ENCODE measurements around the gene FBXL16.

Gene FBXL16

GRCh38 chr16:679814-680624 is 25.6 kb downstream of the FBXL16 start, which contains the start of gene STUB1:
STUB1 (plus strand) TSS chr16:680410; CDS start chr16:680526, 116 bp downstream.
- DNase-seq (ENCODE audit: insufficient read length, low spot score) = peak; percentile 79
- FAIRE-seq = peak; percentile 94
- no peak for TF ChIP-seq POU2F2 (IDR thresholded peaks at IDR 0.05; ENCODE audit: low read depth, low read length)
- no peak for TF ChIP-seq POLR2A (IDR thresholded peaks at IDR 0.05; ENCODE audit: low read depth, low read length)

- TF ChIP-seq PAX5 (IDR thresholded peaks at IDR 0.05; ENCODE audit: insufficient read depth, low read length, severe bottlenecking) = no peak
- TF ChIP-seq POLR2A (IDR thresholded peaks at IDR 0.05; ENCODE audit: low read depth, low read length) = no peak
- TF ChIP-seq TAF1 (IDR thresholded peaks at IDR 0.05; ENCODE audit: low read depth, low read length) = no peak
- no peak for TF ChIP-seq SPI1 (IDR thresholded peaks at IDR 0.05; ENCODE audit: low read depth, low read length)
- FAIRE-seq = peak; percentile 72
- DNase-seq (ENCODE audit: insufficient read length, low spot score) = no peak
Measured at GRCh38 chr16:678858-679813, 26.5 kb downstream of the FBXL16 start.

DNA sequence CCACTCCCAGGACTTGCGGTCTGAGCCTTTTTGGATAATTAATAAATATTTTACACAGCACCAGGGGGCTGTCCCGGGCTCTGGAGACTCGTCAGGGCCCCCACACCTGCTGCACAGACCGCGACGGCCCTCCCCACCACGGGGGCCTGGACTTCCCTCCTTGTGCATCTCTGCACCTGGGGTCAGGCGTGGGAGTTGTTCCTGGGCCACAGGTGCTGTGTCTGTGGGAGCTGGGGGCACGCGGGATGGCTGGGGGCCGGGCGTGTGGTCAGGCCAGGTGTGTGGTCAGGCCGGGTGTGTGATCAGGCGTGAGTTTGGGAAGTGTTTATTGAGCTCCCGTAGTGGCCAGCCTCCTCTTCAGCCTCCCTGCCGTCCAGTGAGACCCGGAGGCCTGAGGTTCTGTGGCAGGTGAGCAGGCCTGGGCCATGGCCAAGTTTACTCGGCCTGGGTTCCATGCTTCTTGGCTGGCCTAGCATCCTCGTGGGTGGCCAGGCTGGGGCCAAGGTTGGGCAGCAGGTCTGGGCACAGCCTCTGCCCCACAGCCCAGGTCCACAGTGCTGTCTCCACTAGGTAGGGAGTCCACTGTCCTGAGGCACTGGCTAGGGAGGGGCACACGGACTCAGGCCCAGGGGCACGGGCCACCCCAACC is 27.3 kb downstream of the FBXL16 start:
- FAIRE-seq (peak; percentile 38), DNase-seq (ENCODE audit: insufficient read length, low spot score) (no peak)
- no peak for TF ChIP-seq POLR2AphosphoS5 (IDR thresholded peaks at IDR 0.05; ENCODE audit: low read depth, low read length)
- TF ChIP-seq PAX5 (IDR thresholded peaks at IDR 0.05; ENCODE audit: insufficient read depth, low read length, severe bottlenecking) = no peak
- TF ChIP-seq SPI1 (IDR thresholded peaks at IDR 0.05; ENCODE audit: low read depth, low read length) = no peak
- TF ChIP-seq POLR2A (IDR thresholded peaks at IDR 0.05; ENCODE audit: low read depth, low read length) = no peak
- TF ChIP-seq POU2F2 (IDR thresholded peaks at IDR 0.05; ENCODE audit: low read depth, low read length) = no peak
- no peak for TF ChIP-seq TAF1 (IDR thresholded peaks at IDR 0.05; ENCODE audit: low read depth, low read length)

DNA sequence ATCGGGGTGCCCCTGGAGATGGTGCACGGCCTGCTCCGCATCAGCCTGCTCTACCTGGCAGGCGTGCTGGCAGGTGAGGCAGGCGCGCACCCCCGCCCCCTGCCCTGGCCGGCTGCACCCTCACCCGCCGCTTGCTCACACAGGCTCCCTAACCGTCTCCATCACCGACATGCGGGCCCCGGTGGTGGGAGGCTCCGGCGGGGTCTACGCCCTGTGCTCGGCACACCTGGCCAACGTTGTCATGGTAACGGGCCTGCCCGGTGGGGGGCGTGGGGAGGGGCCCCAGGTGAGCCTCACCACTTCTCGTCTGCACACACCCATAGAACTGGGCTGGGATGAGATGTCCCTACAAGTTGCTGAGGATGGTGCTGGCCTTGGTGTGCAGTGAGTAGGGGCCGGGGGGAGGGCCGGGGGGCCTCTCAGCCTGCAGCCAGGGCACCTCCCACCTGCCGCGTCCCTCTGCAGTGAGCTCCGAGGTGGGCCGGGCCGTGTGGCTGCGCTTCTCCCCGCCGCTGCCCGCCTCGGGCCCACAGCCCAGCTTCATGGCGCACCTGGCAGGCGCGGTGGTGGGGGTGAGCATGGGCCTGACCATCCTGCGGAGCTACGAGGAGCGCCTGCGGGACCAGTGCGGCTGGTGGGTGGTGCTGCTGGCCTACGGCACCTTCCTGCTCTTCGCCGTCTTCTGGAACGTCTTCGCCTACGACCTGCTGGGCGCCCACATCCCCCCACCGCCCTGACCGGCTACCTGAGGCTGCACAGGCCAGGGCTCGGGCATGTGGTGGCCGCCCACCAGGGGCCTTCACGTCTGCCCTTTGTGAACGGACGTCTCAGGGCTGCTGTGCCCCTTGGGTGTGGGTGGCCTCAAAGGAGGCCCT is 28.0 kb downstream of the FBXL16 start:
- no peak for TF ChIP-seq POU2F2 (IDR thresholded peaks at IDR 0.05; ENCODE audit: low read depth, low read length)
- TF ChIP-seq SPI1 (IDR thresholded peaks at IDR 0.05; ENCODE audit: low read depth, low read length) = no peak
- TF ChIP-seq POLR2AphosphoS5 (IDR thresholded peaks at IDR 0.05; ENCODE audit: low read depth, low read length) = no peak
- no peak for TF ChIP-seq PAX5 (IDR thresholded peaks at IDR 0.05; ENCODE audit: insufficient read depth, low read length, severe bottlenecking)
- no peak for TF ChIP-seq TAF1 (IDR thresholded peaks at IDR 0.05; ENCODE audit: low read depth, low read length)
- no peak for TF ChIP-seq POLR2A (IDR thresholded peaks at IDR 0.05; ENCODE audit: low read depth, low read length)
- no peak for DNase-seq (ENCODE audit: insufficient read length, low spot score)
- no peak for FAIRE-seq

GRCh38 chr16:676913-677312 is 28.7 kb downstream of the FBXL16 start:
- no peak for FAIRE-seq
- no peak for DNase-seq (ENCODE audit: insufficient read length, low spot score)
- TF ChIP-seq TAF1 (IDR thresholded peaks at IDR 0.05; ENCODE audit: low read depth, low read length) (no peak), POLR2A (IDR thresholded peaks at IDR 0.05; ENCODE audit: low read depth, low read length) (no peak), POLR2AphosphoS5 (IDR thresholded peaks at IDR 0.05; ENCODE audit: low read depth, low read length) (no peak), POU2F2 (IDR thresholded peaks at IDR 0.05; ENCODE audit: low read depth, low read length) (no peak), SPI1 (IDR thresholded peaks at IDR 0.05; ENCODE audit: low read depth, low read length) (no peak), PAX5 (IDR thresholded peaks at IDR 0.05; ENCODE audit: insufficient read depth, low read length, severe bottlenecking) (no peak)

- DNase-seq (ENCODE audit: insufficient read length, low spot score) (no peak), FAIRE-seq (no peak)
- TF ChIP-seq POLR2AphosphoS5 (IDR thresholded peaks at IDR 0.05; ENCODE audit: low read depth, low read length) = no peak
- TF ChIP-seq SPI1 (IDR thresholded peaks at IDR 0.05; ENCODE audit: low read depth, low read length) = no peak
- no peak for TF ChIP-seq TAF1 (IDR thresholded peaks at IDR 0.05; ENCODE audit: low read depth, low read length)
Measured at GRCh38 chr16:676565-676902, 29.1 kb downstream of the FBXL16 start.

DNA sequence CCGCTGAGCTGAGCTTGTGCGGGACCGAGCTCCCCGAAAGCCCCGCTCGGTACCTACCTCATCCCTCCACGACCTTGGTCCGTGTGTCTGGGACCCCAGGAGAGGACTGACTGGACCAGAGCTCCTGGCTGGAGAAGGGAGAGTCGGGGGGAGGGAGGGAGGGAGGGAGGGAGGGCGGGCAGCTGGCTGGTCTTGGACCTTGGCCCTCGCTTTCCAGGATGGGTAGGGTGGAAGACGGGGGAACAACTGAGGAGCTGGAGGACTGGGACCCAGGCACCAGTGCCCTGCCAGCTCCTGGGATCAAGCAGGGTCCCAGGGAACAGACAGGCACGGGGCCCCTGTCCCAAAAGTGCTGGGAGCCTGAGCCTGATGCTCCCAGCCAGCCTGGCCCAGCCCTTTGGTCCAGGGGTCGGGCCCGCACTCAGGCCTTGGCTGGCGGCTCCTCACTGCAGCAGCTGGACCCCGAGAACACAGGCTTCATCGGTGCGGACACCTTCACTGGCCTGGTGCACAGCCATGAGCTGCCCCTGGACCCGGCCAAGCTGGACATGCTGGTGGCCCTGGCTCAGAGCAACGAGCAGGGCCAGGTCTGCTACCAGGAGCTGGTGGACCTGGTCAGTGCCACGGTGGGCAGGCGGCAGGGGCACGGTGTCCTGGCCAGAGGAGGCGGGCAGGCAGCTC is 29.6 kb downstream of the FBXL16 start:
- DNase-seq (ENCODE audit: insufficient read length, low spot score) = no peak
- FAIRE-seq = no peak
- no peak for TF ChIP-seq POLR2A (IDR thresholded peaks at IDR 0.05; ENCODE audit: low read depth, low read length)
- no peak for TF ChIP-seq TAF1 (IDR thresholded peaks at IDR 0.05; ENCODE audit: low read depth, low read length)
- TF ChIP-seq POLR2AphosphoS5 (IDR thresholded peaks at IDR 0.05; ENCODE audit: low read depth, low read length) = no peak
- TF ChIP-seq SPI1 (IDR thresholded peaks at IDR 0.05; ENCODE audit: low read depth, low read length) = no peak
- no peak for TF ChIP-seq PAX5 (IDR thresholded peaks at IDR 0.05; ENCODE audit: insufficient read depth, low read length, severe bottlenecking)
